GM21825 (cell line): ENCODE data around the gene PDE4D.
"Not testable (repeated sequence)": the region's sequence is repeated elsewhere in the genome, so short reads cannot be mapped to it uniquely, and the experiment has no call there.

Experiments used
- ATAC-seq: cut with Tn5 transposase; IDR thresholded peaks from one replicate; pipeline ENCODE4 v1.9.1; 2021; ENCODE audit warnings: mild to moderate bottlenecking, moderate library complexity; ENCODE audit not compliant: unreplicated experiment

Gene PDE4D

DNA sequence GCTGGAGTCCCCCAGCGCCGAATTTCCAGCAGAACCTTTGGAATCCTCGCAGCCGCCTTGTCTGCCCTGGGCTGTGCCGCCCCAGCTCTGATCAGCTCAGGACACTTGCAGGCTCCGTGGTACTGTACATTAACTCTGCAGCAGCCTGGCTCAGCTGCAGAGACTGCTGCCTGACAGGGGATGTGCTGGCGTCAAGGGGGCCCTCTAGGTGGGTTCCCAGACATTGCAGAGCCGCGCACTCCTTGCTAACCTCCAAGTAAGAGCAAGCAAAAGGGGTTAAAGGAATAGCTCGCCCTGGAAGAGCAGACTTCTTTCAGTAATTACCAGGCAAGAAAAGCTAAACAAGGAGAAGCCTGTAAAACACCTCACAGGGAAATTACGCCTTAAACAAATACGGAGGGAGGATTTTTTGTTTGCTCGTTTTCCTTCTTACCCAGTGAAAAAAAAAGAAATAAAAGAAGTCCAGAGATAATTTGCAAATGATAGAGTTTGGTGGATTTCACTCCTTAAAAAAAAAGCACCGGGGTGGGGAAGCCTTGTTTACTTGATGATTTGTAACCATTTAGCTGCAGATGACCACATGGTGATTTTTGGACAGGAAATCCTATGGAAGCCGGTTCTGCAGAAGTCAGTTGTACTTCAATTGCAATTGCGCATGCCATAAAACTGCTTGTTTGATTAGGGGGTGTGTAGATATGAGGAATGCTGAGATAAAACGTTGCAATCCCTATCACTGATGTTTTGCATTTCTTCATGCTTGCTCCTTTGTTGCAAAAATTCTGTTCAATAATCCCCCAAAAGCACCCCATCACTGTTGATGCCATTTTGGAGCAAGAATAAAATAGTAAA lies 305.8 kb downstream of the PDE4D start:
- no peak for ATAC-seq

DNA sequence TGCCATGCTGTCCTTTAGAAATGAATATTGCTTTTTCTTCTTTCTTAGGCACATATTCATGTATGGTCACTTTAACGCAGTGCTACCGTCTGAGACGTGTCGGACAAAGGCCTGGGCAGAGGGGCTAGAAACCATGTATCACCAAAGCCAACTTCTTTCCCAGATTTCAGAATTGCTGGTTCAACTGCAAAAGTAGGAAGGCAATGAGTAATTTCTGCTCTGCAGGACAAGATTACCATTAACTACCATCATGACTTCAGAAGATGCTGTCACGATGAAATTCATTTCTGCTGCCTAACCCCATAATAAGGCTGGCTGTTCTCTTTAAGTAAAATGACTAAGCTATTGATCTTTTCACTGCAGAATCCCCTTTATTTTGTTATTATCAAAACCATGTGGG lies 306.7 kb downstream of the PDE4D start:
- ATAC-seq: no peak

DNA sequence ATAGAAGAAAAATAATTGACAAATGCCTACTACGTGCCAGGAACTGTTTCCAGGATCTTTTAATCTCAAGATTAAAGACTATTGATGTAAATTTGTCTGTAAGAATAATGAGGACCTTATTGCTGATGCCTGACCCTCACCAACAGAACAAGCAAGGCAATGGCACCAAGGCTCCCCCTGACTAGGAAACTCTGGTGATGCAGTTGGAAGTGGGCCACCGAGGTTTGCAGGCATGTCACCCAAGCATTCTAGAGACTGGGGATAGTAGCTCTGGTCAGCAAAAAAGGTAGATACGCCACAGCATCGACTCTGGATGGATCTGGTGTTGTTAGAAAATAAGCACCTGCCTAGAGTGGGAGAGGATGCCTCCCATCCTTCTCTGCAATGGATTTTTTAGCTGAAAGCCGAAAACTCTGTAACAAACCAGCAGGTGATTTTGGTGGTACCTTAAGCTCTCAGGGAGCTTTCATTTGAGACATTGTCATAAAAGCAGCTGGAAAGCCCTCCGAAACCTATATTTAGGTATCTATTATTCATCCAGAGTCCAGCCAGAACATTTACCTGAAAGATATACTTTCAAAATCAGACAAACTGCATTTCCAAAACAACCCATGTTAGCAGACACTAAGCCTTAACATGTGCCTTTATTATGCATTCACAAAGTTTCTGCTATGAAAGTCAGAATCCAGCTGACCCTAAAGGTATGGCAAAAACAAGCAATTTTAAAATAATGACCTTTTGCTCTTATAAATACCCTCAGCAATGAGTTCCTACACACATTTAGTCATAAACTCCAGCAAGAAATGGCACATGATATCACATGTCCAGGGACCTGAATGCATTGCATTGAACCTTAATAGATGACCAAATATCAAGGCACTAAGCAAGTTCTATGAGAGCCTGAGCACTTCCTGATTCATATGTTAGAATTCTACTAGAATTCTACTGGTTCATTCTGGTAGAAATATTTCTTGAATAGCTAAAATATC lies 308.4 kb downstream of the PDE4D start:
- no peak for ATAC-seq

DNA sequence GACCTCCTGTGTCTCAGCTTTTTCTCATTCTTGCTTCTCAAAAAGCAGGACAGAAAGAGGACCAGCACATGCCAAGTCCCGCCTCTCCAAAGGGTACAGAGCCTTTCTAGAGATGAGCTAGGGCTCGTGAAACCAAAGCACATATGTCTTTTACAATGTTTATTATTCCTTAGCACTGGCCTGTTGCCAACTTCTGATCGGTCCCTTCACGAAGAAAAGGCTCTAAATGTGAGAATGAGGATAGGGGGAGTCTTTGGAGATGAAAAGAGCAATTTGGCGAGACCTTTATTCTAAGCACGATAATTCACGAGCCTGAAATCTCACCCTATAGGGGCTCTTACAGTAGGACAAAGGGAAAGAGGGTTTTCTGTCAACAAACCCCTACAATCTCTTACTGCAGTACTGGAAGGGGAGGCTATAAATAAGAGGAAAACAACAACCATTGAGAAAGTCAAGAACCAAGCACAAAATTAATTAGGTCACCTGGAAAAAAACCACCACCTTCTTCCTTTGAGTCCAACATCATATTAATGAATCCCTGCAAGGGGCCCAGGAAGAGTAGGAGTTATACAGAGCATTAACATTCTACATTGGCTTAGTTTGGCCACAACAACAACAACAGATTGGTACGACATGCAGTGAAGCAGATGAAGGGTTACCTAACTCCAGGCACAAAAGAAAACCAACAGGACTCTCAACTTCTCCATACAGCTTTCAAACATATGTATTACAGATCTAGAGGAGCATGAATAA lies 309.5 kb downstream of the PDE4D start:
- no peak for ATAC-seq

DNA sequence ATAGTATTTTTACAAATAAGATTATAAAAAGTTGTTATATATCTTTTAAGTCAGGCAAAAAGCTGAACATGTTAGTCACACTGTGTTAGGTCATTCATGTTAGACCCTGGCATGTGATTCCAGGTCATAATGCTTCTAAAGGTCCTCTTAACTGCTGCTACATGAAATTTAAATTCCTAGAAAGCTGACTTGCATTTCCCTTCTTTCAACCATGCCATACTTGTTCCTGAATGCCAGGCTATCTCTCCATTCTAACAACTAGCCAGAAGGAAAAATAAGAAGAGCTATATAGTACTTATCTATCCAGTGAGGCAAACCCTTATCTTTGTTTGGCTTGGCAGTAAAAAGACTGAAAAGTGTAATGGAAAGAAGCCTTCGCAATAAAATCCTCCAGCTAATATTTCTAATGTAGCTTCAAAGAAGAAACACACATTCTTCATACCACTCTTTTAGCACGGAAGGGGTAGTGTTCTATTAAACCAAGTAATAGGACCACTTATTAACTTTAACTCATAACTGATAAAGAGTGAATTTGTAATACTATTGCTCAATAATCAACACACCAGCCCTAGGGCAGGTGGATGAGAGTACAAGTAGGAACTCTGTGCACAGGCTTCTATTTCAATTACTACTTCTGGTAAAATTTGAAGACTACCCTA lies 310.2 kb downstream of the PDE4D start:
- ATAC-seq: no peak

DNA sequence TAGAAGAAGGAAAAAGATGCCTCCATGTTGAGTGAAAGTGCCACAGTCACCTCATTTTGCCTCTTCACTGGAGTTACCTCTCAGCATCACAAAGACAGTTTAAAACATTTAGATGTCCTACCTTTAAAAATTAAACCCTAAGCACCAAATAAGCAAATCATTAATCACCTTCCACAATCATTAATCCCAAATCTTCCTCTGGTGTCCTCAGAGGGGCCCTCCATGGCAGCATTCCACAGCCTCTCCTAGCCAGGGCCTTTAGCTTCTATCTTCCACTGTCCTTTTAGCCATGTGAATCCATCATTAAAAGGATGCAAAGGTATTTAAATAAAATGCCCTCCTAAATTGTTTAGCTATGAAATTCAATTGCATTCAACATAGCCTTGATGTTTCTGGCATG lies 310.8 kb downstream of the PDE4D start:
- ATAC-seq: no peak

DNA sequence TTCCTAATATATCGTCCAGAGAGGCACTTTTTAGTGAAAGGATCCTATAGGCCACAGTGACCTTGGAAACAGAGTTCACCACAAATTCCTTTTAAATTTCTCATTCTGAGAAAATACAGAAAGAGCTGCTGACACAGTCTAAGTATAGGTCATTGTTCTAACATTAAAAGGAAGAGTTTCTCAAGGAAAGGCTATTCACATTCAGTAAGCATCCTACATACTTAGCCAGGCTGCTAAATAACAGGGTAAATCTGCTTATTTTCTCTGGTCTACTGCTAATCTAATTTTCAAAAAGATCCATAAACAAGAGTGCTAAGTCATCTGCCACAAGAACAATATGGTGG lies 313.7 kb downstream of the PDE4D start:
- no peak for ATAC-seq

DNA sequence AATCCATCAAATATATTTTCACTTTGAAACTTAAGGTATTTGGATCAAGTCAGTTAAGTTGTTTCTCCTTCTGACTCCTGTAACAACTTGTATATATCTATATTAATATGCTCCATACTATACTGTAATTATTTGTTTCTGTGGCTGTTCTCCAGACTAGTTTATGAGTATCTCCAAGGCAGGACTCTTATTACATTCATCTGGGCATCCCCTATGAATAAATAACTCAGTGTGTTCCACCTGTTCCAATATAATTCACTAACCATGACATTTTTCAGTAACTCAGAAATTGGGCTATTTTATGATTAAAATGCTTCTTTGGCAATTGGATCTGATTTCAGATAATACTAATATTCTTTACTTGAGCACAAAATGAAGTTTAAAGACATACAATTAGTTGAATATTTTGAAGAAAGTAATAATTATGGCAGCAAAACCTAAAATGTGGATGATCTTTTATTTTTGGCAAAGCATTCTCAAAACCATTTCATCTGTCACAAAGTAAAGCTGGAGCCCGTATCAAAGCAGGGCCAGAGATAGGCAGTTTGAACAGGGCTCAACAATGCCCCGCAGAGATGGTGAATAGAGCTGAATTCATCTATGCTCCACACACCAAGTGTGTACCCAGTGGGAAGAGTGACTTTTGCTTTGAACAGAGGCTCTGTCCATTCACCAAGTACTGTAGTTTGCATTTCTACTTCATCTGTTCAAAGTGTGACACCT lies 314.3 kb downstream of the PDE4D start:
- ATAC-seq: no peak

DNA sequence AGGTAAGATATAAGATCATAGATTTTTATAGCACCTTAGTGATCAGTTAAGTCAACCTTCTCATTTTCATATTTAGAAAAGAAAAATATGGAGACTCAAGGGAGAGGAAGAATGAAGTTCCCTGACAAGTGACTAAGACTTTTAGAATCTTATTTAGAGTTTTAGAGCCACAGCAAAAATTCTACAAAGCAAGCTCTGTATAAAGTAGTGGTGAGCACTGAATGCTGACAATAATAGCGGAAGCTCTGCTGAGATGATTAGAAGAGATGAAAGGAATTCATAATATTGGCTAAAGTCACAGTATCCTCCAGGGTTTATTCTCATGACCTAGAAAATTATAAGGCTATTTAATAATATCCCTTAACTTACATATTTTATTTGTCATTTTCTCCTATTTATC lies 316.0 kb downstream of the PDE4D start:
- ATAC-seq: no peak

DNA sequence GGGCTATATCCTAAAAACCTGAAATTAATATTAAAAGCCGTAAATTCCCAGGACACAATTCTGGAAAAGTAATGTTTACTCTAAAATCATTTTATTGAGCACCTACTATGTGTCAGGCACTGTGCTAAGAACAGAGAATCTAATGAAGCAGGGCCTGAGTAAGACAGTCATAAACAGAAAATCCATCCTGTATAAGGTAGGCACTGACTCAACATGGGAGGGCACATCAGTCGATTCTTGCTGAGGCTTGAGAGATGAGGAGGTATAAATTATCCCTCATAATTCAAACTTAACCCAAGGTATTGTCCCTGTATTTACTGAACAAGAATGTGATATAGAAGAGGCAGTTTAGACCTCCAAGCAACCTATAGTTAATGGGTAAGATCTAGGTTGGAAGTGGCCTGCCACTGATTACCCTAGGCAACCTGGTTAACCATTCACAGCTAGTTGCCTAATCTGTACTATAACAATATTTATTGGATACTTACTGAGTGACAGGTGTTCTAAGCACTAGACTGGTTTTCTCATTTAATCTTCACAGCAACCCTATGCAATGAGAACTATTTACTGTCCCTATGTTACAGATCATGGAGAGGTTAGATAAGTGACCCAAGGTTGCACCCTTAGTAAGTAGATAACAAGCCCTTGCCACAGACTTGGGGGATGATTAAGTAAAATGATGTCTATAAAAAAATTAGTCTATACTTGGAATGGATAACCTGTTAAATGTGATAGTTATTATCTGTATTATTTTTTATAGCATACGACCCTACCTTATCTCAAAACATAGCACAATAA lies 317.7 kb downstream of the PDE4D start:
- no peak for ATAC-seq

DNA sequence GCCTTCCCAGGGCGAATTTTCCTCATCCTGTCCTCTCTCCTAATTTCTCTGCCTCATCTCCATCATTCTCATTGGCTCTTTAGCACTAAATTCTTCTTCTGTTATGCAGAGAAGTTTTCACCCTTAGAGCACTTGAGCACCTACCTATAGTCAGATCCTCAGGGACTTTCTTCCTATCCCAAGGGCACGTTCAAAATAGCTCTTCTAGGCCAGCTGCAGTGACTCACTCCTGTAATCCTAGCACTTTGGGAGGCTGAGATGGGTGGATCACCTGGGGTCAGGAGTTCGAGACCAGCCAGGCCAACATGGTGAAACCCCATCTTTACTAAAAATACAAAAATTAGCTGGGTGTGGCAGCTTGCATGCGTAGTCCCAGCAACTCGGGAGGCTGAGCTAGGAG lies 320.0 kb downstream of the PDE4D start:
- ATAC-seq: not testable (repeated sequence)

DNA sequence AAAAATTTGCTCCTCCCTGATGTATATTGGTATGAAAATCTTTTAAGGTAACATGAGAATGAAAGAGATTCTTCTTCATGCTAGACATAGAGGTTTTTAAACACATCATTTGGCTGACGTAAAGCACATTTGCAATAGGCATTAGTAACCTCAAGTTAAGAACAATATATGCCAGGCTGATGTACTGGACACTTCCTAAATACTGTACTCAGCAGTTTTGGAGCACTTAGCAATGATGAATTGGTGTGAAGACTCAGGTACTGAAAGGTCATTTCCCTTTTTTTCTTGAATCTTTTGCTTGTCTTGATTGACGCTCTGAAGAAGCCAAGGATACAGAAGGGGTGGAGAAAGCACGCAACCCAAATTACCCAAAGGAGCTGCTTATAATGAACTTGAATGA lies 322.5 kb downstream of the PDE4D start:
- no peak for ATAC-seq

DNA sequence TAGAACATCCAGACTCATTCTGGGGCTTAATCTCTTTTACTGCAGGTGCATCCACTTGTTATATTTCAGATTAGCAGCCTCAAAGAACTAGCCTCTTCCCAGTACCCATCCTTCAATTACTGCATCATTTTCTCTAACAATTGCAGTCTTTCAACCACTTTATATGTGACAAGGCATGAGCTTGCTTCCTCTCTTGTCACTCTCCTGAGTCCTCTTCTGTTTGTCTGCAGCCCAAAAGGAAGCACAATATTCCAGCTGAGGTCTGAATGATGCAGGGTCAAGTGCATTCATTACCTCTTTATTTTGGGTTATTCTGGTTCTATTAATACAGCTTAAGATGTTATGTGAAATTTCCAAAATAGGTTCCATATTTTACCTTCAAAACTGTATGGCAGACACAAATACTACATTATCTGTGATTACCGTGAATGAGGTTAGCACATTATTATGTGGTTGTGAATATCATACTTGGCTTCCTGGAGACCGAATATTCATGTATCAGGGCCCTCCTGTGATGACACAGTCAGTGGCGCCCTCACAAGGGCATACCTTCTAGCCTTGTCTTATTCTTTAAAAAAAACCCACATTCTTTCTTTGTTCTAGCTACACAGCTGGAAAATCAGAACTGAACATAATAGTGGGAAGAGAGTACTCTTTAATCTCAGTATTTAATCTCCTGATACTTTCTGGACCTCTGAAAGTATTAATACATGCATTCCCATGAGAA lies 323.8 kb downstream of the PDE4D start:
- no peak for ATAC-seq

DNA sequence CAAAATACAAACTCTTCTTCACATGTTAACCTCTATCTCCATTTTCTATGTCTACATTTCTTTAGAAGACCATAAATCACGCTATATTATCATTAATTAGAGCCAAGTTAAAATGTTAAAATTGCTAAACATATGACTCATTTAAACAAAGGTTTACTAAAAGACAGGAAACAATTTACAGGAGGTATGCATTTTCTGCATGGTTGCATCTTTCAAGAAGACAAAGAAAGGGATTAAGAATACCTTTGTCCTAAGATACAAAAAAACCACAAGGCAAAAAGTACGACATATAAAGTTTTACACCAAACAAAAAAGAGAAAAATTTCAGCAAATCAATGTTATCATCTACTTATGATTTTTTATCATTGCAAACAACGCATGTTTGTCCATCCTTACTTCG lies 324.4 kb downstream of the PDE4D start:
- ATAC-seq: no peak

DNA sequence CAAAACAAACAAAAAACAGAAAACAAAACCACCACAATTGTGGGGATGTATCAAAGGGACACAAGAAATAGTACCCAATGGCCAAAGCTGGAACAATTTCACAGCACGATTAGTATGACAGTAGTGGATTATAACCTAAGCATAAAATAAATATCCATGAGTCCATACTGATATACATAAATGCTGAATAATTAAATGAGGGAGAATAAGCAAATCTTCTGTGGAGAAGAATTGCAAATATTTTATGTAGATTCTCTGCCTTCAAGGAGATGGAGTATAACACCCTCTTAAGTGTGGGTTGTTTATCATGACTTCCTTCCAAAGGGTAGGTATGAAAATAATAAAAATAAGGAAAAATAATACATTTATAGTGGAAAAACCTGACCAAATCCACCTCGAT lies 325.4 kb downstream of the PDE4D start:
- no peak for ATAC-seq

DNA sequence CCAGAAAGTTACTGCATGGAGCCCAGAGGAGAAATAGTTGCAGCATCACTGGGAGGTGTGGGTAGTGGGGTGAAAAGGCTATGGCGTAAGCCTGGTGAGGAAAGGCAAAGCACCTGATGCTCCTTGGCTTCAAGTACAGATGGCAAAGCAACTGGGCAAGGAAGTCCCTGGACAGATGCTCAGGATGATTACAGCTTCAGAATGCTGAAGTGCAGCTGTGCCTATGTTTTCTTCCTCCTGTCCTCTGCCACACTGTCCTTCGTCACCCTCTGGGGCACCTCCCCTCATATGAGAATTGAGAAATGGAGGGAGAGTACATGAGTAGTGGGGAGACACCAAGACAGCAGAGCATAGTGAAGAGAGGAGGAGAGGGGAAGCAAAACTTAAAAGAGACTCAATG lies 328.0 kb downstream of the PDE4D start:
- ATAC-seq: no peak

DNA sequence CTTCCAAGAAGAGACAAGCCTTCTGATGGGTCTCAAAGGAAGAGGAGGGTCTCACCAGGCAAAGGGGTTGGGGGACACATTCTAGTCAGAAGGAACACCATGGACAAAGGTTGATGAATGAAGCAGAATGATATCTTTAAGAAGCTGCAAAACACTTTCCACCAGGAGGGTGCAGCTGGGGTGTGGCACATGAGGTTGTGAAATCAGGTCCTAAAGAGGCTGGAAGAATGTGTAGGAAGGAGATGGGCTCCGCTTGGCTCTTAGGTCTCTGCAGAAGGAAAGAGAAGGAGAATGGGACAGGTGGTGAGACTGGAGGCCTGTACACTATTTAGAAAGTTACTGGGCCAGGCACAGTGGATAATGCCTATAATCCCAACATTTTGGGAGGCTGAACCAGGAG lies 328.6 kb downstream of the PDE4D start:
- ATAC-seq: no peak

DNA sequence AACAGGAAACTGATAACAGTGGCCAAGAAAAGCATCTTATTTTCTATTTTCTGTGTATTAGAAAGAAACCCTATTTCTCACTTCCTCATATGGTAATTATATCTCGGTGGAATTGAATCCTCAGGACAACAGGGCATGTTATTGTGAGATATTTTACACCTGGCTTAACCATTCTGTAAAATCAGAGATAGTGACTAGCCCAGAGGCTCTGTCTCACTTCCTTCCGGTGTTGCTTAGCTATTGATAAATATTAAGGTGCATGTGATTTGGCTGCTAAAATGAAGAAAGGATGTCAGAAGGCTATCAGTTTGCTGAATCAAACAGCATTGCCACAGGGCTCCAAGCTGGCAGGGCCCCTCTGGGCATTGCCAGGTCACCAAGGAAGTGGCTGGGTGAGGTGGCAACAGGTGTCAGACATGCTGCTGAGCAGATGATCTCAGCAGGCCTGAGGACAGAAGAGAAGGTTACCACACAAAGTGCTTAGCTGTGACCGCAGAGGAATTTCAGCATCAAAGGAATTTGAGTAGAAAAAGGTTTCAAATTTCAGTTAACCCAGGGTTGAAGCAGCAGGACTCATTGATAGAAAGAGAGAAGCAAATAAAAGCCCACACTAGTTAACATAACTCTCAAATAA lies 330.7 kb downstream of the PDE4D start:
- peak; percentile 90 for ATAC-seq
